GM15510 (cell line): ENCODE data around the gene CIART.
A peak's percentile ranks its signal among the peaks of the same experiment; 100 is the strongest.

Source experiments
- POLR2A ChIP-seq: IDR thresholded peaks from 3 replicates; pipeline ENCODE4 v1.6.1; 2011; ENCODE audit warnings: borderline replicate concordance; ENCODE audit not compliant: insufficient read length; ENCODE audit errors: extremely low read depth

CIART gene

GRCh38 chr1:150283260-150283659 lies 906 bp downstream of the CIART start:
- TF ChIP-seq POLR2A, result no peak

GRCh38 chr1:150288382-150288781 lies 6.0 kb downstream of the CIART start:
- TF ChIP-seq POLR2A, result no peak

DNA sequence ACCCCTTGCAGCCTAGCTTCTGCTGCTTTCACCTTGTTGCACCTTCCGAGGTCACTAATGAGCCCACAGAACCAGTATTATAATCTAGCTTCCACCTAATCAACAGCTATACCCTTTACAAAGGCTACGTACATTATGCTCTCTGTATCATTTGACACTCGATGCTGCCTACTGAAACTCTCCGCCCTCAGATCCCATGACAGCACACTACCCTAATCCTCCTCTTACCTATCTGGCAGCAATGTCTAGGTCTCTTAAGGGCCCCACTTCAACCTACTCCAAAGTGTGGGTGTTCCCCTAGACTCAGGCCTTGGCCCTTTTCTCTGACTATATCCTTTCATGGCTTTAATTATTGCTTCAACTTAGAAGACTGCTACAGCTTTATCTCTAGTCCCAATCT lies 6.5 kb downstream of the CIART start:
- TF ChIP-seq POLR2A, result no peak

GRCh38 chr1:150293433-150294253 lies 11.3 kb downstream of the CIART start, which contains the start of gene MRPS21:
MRPS21 (plus strand) TSS chr1:150293861; CDS start chr1:150294367, 506 bp downstream.
- TF ChIP-seq POLR2A, result peak; percentile 90

DNA sequence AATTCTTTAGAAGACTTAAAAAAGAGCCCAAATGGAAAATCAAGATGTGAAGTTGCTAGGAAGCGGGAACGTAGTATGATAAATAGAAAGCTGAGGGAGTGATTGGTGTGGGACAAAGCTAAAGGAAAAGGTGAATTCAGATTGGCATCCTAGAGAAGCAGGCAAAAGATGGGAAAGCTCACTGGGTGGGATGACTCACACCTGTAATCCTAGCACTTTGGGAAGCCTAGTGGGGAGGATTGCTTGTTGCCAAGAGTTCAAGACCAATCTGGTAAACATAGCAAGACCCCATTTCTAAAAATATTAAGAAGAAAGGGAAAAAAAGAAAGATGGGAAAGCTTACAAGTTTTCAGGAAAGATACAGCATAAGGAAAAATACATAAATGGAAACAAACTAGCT lies 13.1 kb downstream of the CIART start:
- TF ChIP-seq POLR2A, result no peak

GRCh38 chr1:150299716-150300115 lies 17.4 kb downstream of the CIART start:
- no peak for TF ChIP-seq POLR2A

DNA sequence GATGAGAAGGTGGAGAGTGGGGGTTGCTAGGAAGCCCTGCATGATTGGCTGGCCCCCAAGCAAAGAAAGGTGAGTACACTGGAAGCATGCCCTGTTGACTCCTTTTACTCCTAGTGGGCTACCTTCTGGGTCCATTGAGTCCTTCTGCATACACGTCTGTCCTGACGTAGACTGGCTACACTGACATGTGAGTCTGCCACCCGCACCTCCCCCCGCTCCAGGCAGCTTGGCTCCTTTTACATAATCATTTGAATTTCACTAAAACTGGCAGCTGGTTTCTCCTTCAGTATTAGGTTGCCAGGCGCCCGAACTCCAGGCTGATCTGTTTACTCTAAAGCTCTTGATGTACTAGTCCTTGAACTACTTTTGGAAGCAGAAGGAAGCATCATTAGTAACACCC lies 20.0 kb downstream of the CIART start:
- no peak for TF ChIP-seq POLR2A

- TF ChIP-seq POLR2A, result no peak
Measured at GRCh38 chr1:150302902-150303301, 20.5 kb downstream of the CIART start.

DNA sequence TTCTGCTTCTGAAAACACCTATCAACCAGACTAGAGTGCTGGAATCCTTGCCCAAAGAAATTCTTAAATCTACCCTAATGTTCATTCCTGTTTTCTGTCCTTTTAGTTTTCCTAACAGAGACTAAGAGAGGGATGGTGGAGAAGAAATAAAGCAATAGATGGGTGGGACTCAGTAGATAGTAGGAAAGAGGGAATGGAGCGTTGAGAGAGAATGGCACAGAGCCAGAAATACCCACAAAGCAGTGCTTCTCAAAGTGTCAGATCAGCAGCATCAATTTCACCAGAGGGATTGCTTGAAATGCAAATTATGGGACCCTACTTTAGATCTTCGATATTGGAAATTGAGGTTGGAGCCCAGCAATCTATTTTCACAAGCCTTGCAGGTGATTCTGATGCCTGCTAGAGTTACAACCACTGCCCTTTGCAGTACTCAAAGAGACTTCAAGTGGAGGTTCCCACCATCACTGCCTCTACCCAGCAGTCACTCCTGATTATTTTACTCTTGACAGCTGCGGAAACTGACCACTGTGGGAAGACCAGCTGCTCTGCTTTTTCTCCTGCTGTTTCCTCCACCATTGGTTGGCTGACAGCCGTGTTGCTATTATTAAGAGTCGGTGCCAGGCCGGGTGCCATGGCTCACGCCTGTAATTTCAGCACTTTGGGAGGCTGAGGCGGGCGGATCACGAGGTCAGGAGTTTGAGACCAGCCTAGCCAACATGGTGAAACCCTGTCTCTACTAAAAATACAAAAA lies 27.6 kb downstream of the CIART start:
- TF ChIP-seq POLR2A, result no peak

- no peak for TF ChIP-seq POLR2A
Measured at GRCh38 chr1:150311762-150312161, 29.4 kb downstream of the CIART start.

DNA sequence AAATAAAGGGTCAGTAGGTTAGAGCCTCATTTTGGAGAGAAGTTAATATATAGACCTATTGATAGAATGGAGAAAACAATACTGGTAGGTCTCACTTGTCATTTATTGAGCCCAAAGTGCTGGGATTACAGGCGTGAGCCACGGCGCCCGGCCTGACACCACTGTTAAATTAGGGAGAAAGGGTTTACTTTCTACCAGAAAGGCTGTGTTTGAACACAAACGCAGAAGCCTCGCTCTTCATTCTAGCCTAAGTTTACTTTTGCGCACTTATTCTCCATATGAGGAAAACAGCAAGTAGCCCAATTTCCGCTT lies 38.3 kb downstream of the CIART start:
- no peak for TF ChIP-seq POLR2A

DNA sequence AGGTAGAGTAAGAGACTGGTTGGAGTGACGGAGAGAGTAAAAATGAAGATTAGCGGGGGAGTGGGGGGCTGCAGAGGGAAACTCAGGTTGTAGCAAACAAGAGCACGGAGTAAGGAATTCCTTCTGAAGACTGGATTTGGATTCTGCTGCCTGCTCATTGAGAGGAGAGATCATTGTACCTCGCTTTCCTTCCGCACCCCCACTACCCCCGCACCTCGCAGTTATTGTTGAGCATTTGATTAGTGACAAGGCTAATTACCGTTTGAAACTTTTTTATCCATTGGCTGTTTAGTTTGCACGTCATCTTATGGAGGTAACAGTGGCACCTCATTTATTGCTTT lies 39.4 kb downstream of the CIART start:
- no peak for TF ChIP-seq POLR2A

- TF ChIP-seq POLR2A, result no peak
Measured at GRCh38 chr1:150322310-150322709, 40.0 kb downstream of the CIART start.

DNA sequence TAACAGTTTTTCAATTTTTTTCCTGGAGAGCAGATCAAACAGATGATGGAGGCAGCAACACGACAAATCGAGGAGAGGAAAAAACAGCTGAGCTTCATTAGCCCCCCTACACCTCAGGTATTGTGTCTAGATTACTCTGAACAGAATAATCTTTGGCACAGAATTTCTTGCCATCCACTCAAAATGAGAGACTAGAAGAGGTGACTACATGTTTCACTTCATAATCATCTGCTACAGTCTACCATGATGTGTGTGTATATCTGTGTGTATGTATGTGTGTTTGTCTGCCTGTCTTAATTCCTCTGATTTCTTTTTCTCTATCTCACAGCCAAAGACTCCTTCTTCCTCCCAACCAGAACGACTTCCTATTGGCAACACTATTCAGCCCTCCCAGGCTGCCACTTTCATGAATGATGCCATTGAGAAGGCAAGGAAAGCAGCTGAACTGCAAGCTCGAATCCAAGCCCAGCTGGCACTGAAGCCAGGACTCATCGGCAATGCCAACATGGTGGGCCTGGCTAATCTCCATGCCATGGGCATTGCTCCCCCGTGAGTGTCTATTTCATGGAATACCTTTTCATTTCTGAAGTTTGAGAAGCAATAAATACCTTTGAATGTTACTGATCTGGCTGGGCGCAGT lies 50.4 kb downstream of the CIART start:
- TF ChIP-seq POLR2A, result no peak
